ENCODE results near the gene EXOC3L1. TPM values are rescaled to one million over a fixed set of nuclear protein-coding genes. Genes with fewer than 3 reads are reported as not detected.

Gene EXOC3L1
- total RNA-seq, 1 experiment from 2014 or later, result not detected

DNA sequence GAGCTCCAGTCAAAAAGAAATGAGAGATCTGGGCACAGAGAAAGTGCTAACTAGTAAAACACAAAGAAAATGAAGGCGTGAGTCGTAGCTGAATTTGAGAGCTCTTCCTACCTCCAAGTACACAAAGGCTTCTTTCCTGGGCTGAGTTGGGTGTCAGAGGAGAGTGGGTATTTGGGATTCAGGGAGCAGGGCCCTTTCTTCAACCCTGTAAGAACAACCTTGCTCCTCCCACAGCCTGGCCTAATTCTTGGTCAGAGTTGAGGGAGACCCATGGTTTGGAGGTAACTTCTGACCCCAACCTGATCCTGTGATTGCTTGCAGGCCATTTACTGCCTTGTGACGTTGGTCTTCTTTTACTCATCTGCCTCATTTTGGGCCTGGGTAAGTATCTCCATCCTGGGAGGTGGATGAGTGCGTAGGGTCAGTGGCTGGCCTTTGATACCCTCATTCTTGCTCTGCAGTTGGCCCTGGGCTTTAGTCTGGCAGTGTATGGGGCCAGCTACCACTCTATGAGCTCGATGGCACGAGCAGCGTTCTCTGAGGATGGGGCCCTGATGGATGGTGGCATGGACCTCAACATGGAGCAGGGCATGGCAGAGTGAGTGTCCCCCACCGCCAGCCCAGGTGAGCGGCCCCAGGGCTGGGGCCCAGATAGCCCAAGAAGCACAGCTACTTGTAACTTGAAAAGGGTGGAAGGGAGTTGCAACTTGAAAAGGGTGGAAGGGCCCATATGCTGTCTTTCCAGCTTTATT, 38.3 kb upstream of the EXOC3L1 start:
- Histone ChIP-seq H3K27ac (no peak overlapping the region), H3K27me3 (replicated peaks) (no peaks in the 10 kb centered on the region), H3K4me1 (replicated peaks) (peaks cover 20% of the 10 kb centered on the region), H3K9me3 (replicated peaks) (no peaks in the 10 kb centered on the region), H3K36me3 (peaks cover 51% of the 10 kb centered on the region), H3K4me3 (peak overlapping the region; percentile 80)
- no peak for DNase-seq (ENCODE audit: low read depth in 1 of 2, low spot score in 2 of 2)

- H3K9me3 ChIP-seq (replicated peaks), result no peaks in the 10 kb centered on the region
- peak overlapping the region; percentile 80 for H3K4me3 ChIP-seq
- no peaks in the 10 kb centered on the region for H3K27me3 ChIP-seq (replicated peaks)
- DNase-seq (ENCODE audit: low read depth in 1 of 2, low spot score in 2 of 2), result no peak
- H3K27ac ChIP-seq, result peak overlapping the region; percentile 46
- H3K4me1 ChIP-seq (replicated peaks), result peaks cover 20% of the 10 kb centered on the region
- H3K36me3 ChIP-seq, result peaks cover 49% of the 10 kb centered on the region
Measured at GRCh38 chr16:67227567-67227921, 37.6 kb upstream of the EXOC3L1 start.

GRCh38 chr16:67226804-67227566, 37.0 kb upstream of the EXOC3L1 start, which contains the start of gene TMEM208:
Gene TMEM208 (plus strand): TSS chr16:67227130. CDS start chr16:67227219, 89 bp downstream.
- peaks cover 20% of the 10 kb centered on the region for H3K4me1 ChIP-seq (replicated peaks)
- no peaks in the 10 kb centered on the region for H3K9me3 ChIP-seq (replicated peaks)
- peak within 1 kb of the TSS; percentile 46 for H3K27ac ChIP-seq
- peak within 1 kb of the TSS; percentile 80 for H3K4me3 ChIP-seq
- peak; percentile 99 for DNase-seq (ENCODE audit: low read depth in 1 of 2, low spot score in 2 of 2)
- H3K27me3 ChIP-seq (replicated peaks), result no peaks in the 10 kb centered on the region
- H3K36me3 ChIP-seq, result peaks cover 48% of the 10 kb centered on the region

- no peak for DNase-seq (ENCODE audit: low read depth in 1 of 2, low spot score in 2 of 2)
Measured at GRCh38 chr16:67226295-67226803, 36.4 kb upstream of the EXOC3L1 start.

GRCh38 chr16:67223992-67224391, 34.1 kb upstream of the EXOC3L1 start:
- Histone ChIP-seq H3K27ac (no peak overlapping the region), H3K36me3 (peaks cover 18% of the 10 kb centered on the region), H3K4me3 (no peak overlapping the region), H3K4me1 (replicated peaks) (peaks cover 21% of the 10 kb centered on the region), H3K9me3 (replicated peaks) (no peaks in the 10 kb centered on the region), H3K27me3 (replicated peaks) (no peaks in the 10 kb centered on the region)
- DNase-seq (ENCODE audit: low read depth in 1 of 2, low spot score in 2 of 2), result no peak

More at GRCh38 chr16:67226295-67226803, 36.4 kb upstream of the EXOC3L1 start:
- H3K27ac ChIP-seq, result peak overlapping the region; percentile 38
- no peaks in the 10 kb centered on the region for H3K27me3 ChIP-seq (replicated peaks)
- H3K4me1 ChIP-seq (replicated peaks), result peaks cover 20% of the 10 kb centered on the region
- no peaks in the 10 kb centered on the region for H3K9me3 ChIP-seq (replicated peaks)
- H3K36me3 ChIP-seq, result peaks cover 41% of the 10 kb centered on the region
- peak overlapping the region; percentile 80 for H3K4me3 ChIP-seq

DNA sequence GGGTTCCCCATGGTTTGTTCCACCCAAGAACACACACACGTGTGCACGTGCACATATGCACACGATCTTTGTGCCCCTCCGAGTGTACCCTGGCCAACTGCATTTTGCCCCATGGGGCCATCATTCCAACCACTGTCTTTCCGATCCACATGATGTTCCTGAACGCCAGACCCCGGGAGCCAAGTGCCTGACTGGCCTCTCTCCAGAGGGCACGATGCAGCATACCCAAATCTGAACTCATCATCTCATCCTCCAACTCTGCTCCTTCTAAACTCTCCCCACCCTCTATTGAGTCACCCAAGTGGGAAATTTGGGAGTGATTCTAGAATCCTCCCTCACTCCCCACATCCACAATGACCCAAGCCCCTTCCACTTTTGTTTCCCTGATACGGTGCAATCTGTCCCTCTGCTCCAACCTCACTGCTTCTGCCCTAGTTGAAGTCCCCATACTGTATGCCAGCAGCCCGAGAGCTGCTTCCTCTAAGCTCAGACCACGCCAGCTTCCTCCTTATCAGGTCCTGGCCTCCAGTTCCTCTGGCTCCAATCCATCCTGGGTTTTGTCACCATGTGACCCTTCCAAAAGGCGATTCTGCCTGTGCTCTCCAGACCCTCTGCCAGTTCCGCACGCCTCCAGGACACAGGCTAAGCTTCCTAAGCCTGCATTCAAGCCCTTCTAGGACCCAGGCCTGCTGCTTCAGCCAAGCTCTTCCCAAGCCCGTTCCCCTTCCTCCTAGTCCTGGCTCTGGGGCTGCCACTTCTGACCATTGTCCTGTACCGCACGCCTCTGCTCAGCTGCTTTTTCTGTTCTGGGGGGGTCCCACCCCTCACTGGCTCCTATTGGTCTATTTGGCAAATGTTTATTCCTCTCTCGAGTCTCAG, 26.9 kb upstream of the EXOC3L1 start:
- no peak overlapping the region for H3K4me3 ChIP-seq
- peaks cover 6% of the 10 kb centered on the region for H3K4me1 ChIP-seq (replicated peaks)
- H3K36me3 ChIP-seq, result no peaks in the 10 kb centered on the region
- H3K27ac ChIP-seq, result no peak overlapping the region
- DNase-seq (ENCODE audit: low read depth in 1 of 2, low spot score in 2 of 2), result no peak
- H3K9me3 ChIP-seq (replicated peaks), result no peaks in the 10 kb centered on the region
- no peaks in the 10 kb centered on the region for H3K27me3 ChIP-seq (replicated peaks)

GRCh38 chr16:67215706-67216105, 25.8 kb upstream of the EXOC3L1 start:
- H3K4me1 ChIP-seq (replicated peaks), result peaks cover 6% of the 10 kb centered on the region

DNA sequence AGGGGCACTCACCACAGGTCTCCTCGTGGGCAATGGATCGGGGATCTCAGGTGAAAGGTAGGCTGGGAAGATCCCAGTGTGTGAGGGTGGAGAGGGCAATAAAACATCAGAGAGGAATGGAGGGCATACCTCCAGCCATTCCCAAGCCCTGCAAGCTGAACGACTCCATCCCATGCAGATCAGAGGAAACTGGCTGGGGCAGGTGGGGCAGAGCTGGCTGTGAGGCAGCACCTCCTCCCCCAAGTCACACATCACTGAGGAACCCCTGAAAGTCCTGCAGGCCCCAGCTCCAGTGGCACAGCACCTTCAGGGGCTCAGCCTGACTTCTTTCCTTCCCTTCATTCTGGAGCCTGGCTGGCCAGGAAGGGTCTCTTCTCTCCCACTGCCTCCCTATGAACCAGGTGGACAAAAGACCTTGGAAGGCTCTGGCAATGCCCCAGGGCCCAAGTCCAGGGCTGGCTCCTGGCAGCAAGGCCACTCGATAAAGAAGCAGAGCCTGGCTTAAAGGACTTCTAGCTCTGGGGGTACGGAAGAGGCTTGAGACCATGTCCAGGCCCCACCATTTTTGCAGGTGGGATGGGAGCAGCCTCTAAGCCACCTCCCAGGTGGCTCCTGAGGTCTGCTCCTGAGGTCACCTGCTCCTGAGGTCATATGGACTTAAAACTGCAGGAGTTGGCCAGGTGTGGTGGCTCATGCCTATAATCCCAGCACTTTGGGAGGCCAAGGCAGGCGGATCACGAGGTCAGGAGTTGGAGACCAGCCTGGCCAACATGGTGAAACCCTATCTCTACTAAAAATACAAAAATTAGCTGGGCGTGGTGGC, 23.5 kb upstream of the EXOC3L1 start:
- H3K9me3 ChIP-seq (replicated peaks), result no peaks in the 10 kb centered on the region
- no peak for DNase-seq (ENCODE audit: low read depth in 1 of 2, low spot score in 2 of 2)
- H3K27me3 ChIP-seq (replicated peaks), result no peaks in the 10 kb centered on the region
- H3K27ac ChIP-seq, result no peak overlapping the region
- H3K36me3 ChIP-seq, result no peaks in the 10 kb centered on the region
- peaks cover under 1% of the 10 kb centered on the region; the same call in 1 of the 2 replicates for H3K4me1 ChIP-seq (replicated peaks)
- no peak overlapping the region for H3K4me3 ChIP-seq

More at GRCh38 chr16:67215706-67216105, 25.8 kb upstream of the EXOC3L1 start:
- Histone ChIP-seq H3K27me3 (replicated peaks) (no peaks in the 10 kb centered on the region), H3K9me3 (replicated peaks) (no peaks in the 10 kb centered on the region), H3K4me3 (no peak overlapping the region), H3K36me3 (no peaks in the 10 kb centered on the region), H3K27ac (no peak overlapping the region)
- DNase-seq (ENCODE audit: low read depth in 1 of 2, low spot score in 2 of 2), result no peak

DNA sequence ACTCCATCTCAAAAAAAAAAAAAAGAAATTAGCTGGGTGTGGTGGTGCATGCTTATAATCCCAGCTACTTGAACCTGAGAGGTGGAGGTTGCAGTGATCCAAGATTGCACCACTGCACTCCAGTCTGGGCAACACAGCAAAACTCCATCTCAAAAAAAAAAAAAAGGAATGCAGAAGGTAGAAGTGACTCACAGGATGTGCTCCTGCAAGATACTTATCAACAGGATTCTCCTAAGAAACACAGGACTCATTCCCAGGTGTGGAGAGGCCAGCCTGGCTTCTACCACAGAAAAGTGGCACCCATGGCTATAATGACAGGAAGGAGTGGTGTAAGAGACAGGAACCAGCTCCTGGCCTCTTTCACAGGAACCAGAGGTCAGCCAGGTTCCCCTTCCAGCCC, 22.8 kb upstream of the EXOC3L1 start:
- H3K9me3 ChIP-seq (replicated peaks), result no peaks in the 10 kb centered on the region
- DNase-seq (ENCODE audit: low read depth in 1 of 2, low spot score in 2 of 2), result no peak
- no peaks in the 10 kb centered on the region for H3K27me3 ChIP-seq (replicated peaks)
- H3K4me1 ChIP-seq (replicated peaks), result peaks cover 7% of the 10 kb centered on the region
- no peaks in the 10 kb centered on the region for H3K36me3 ChIP-seq
- no peak overlapping the region for H3K4me3 ChIP-seq
- no peak overlapping the region for H3K27ac ChIP-seq

- H3K9me3 ChIP-seq (replicated peaks), result no peaks in the 10 kb centered on the region
- H3K27ac ChIP-seq, result no peak overlapping the region
- H3K27me3 ChIP-seq (replicated peaks), result no peaks in the 10 kb centered on the region
- peaks cover 13% of the 10 kb centered on the region for H3K4me1 ChIP-seq (replicated peaks)
- no peak overlapping the region for H3K4me3 ChIP-seq
- no peak for DNase-seq (ENCODE audit: low read depth in 1 of 2, low spot score in 2 of 2)
- peaks cover 11% of the 10 kb centered on the region; the same call in 1 of the 2 replicates for H3K36me3 ChIP-seq
Measured at GRCh38 chr16:67211674-67212073, 21.7 kb upstream of the EXOC3L1 start.

GRCh38 chr16:67210069-67210937, 20.4 kb upstream of the EXOC3L1 start:
- Histone ChIP-seq H3K9me3 (replicated peaks) (no peaks in the 10 kb centered on the region), H3K4me3 (no peak overlapping the region), H3K4me1 (replicated peaks) (peaks cover 13% of the 10 kb centered on the region), H3K27me3 (replicated peaks) (no peaks in the 10 kb centered on the region), H3K27ac (no peak overlapping the region), H3K36me3 (peaks cover 21% of the 10 kb centered on the region)
- no peak for DNase-seq (ENCODE audit: low read depth in 1 of 2, low spot score in 2 of 2)

- Histone ChIP-seq H3K9me3 (replicated peaks) (no peaks in the 10 kb centered on the region), H3K27ac (no peak overlapping the region)
Measured at GRCh38 chr16:67209565-67209964, 19.6 kb upstream of the EXOC3L1 start.

More at GRCh38 chr16:67209565-67209964, 19.6 kb upstream of the EXOC3L1 start:
- H3K36me3 ChIP-seq, result peaks cover 23% of the 10 kb centered on the region
- peaks cover 13% of the 10 kb centered on the region for H3K4me1 ChIP-seq (replicated peaks)
- no peak for DNase-seq (ENCODE audit: low read depth in 1 of 2, low spot score in 2 of 2)
- H3K27me3 ChIP-seq (replicated peaks), result no peaks in the 10 kb centered on the region
- H3K4me3 ChIP-seq, result no peak overlapping the region

All from SJSA1 (cell line).